ENCODE results near the gene GPR108. TPM values are rescaled to one million over a fixed set of nuclear protein-coding genes. Genes with fewer than 3 reads are reported as not detected.

Gene GPR108
- total and polyA plus RNA-seq, 2 of the 8 experiments (the other 6 are each of a cell fraction or from before 2014, with no cell fraction given): 34.9 to 46.0 TPM

DNA sequence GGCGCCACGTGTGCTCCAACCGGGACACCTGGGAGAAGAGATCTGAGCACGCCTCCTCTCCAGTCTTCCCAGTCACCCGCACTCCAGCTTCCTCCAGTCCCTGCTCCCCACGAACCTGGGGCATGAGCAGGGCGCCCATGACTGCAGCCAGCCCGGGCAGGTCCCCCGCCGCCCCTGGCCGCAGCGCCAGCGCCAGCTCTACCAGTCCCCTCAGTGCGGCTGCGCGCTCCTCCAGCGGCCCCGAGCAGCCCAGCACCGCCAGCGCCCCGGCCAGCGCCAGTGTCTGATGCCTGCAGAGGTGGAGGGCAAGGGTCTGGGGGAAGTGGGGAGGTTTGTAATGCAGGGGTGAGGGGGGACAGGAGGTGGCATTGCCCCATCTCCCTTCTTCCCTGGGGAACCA, 16.8 kb upstream of the GPR108 start:
- Histone ChIP-seq H3K4me1 (replicated peaks in 1 of 4; ENCODE audit: control insufficient read depth in 3 of 4, insufficient read depth in 4 of 4, low read length in 3 of 4) (peaks cover 0 to 7% (median 5%) of the 10 kb centered on the region in 4 experiments; a peak in 6 of 7 replicates), H2AFZ (ENCODE audit: low read length) (no peak overlapping the region), H3K23ac (ENCODE audit: insufficient read length) (no peak overlapping the region), H2BK120ac (replicated peaks; ENCODE audit: low read depth, low read length) (no peak overlapping the region), H3K23me2 (ENCODE audit: low read depth, low read length) (peaks cover 2% of the 10 kb centered on the region; the same call in 1 of the 2 replicates), H2BK12ac (ENCODE audit: low read depth, low read length) (no peak overlapping the region), H3K36me3 (ENCODE audit: control insufficient read depth in 2 of 4, insufficient read depth in 4 of 4, low read length in 3 of 4) (peaks cover 11 to 29% (median 18%) of the 10 kb centered on the region in 4 experiments; a peak in 7 of 8 replicates), H3K18ac (ENCODE audit: extremely low read depth, low read length) (no peak overlapping the region), H2AK5ac (ENCODE audit: low read depth, low read length) (no peak overlapping the region), H2BK20ac (ENCODE audit: low read length) (no peak overlapping the region), H3K79me2 (ENCODE audit: control insufficient read depth in 1 of 2, insufficient read depth in 2 of 2, low read length in 2 of 2) (no peaks in the 10 kb centered on the region), H2BK15ac (ENCODE audit: low read length) (no peak overlapping the region), H3K27me3 (replicated peaks in 1 of 4; ENCODE audit: control insufficient read depth in 3 of 4, extremely low read depth in 1 of 4, insufficient read depth in 3 of 4, low read length in 3 of 4) (no peaks in the 10 kb centered on the region), H4K5ac (ENCODE audit: insufficient read length, low read depth, low read length) (no peak overlapping the region), H3K4me3 (ENCODE audit: extremely low read depth in 1 of 4, insufficient read depth in 2 of 4, low read depth in 3 of 4, low read length in 4 of 4) (no peak overlapping the region), H3K9me3 (ENCODE audit: insufficient read depth in 2 of 2, low read depth in 1 of 2, low read length in 1 of 2) (no peaks in the 10 kb centered on the region), H4K8ac (ENCODE audit: extremely low read depth, insufficient read depth, low read length) (peak overlapping the region; percentile 45), H3K4ac (replicated peaks; ENCODE audit: insufficient read length, low read depth, low read length) (no peak overlapping the region), H3K14ac (ENCODE audit: insufficient read length) (no peak overlapping the region), H3K9ac (replicated peaks in 1 of 4; ENCODE audit: extremely low read depth in 1 of 4, low read depth in 3 of 4, low read length in 3 of 4) (no peak overlapping the region), H4K20me1 (replicated peaks in 1 of 2; ENCODE audit: control insufficient read depth in 1 of 2, insufficient read depth in 2 of 2, low read length in 2 of 2) (peaks cover 0 to 3% of the 10 kb centered on the region in 2 experiments), H3K56ac (replicated peaks; ENCODE audit: insufficient read length, low read depth, low read length) (no peak overlapping the region), H4K91ac (replicated peaks; ENCODE audit: insufficient read length, low read length) (no peak overlapping the region), H3K79me1 (ENCODE audit: low read depth, low read length) (no peaks in the 10 kb centered on the region), H2BK5ac (ENCODE audit: low read depth, low read length) (no peak overlapping the region), H3K4me2 (ENCODE audit: insufficient read depth in 1 of 2, low read depth in 2 of 2, low read length in 2 of 2) (no peak overlapping the region), H3K27ac (ENCODE audit: low read depth, low read length) (no peak overlapping the region)
- TF ChIP-seq CBX5 (IDR thresholded peaks at IDR 0.05; ENCODE audit: low read depth, low read length) (no peak), EZH2 (IDR thresholded peaks at IDR 0.05; ENCODE audit: low read depth, low read length, severe bottlenecking) (no peak), BRCA1 (IDR thresholded peaks at IDR 0.05; ENCODE audit: low read depth, low read length) (no peak), RXRA (IDR thresholded peaks at IDR 0.05; ENCODE audit: insufficient read depth, low read depth, low read length) (no peak), CHD1 (IDR thresholded peaks at IDR 0.05; ENCODE audit: low read depth, low read length) (no peak), TEAD4 (IDR thresholded peaks at IDR 0.05; ENCODE audit: low read depth, low read length) (no peak), RAD21 (IDR thresholded peaks at IDR 0.05 in 1 of 2, conservative IDR thresholded peaks at IDR 0.05 in 1 of 2; ENCODE audit: low read depth in 2 of 2, low read length in 2 of 2) (no peak), CEBPB (IDR thresholded peaks at IDR 0.05; ENCODE audit: low read depth, low read length) (no peak), POLR2A (IDR thresholded peaks at IDR 0.05; ENCODE audit: control extremely low read depth in 1 of 2, low read depth in 2 of 2, low read length in 2 of 2) (no peak)
- TF ChIP-seq, protein P1, sequence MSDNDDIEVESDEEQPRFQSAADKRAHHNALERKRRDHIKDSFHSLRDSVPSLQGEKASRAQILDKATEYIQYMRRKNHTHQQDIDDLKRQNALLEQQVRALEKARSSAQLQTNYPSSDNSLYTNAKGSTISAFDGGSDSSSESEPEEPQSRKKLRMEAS (IDR thresholded peaks at IDR 0.05): no peak
- DNase-seq (ENCODE audit: low read depth in 1 of 2, low spot score in 2 of 2) (no peak), FAIRE-seq (no peak)
- ChIA-PET POLR2A (ENCODE audit: partially characterized antibody) (interaction anchor here (0.7 to 8.0 kb wide), 7 partner anchors 11 to 475 kb away, joined by 3 to 110 read pairs (median 4); partner anchors contain the start of genes GPR108, SH2D3A and TRIP10), CTCF (ENCODE audit: partially characterized antibody) (interaction anchor here (0.7 to 2.7 kb wide), 4 partner anchors 15 to 108 kb away, joined by 3 to 19 read pairs (median 4); partner anchors contain the start of gene SH2D3A)
- WGBS, 2 experiments (ENCODE audit: extremely low coverage in 1 of 2, insufficient coverage in 1 of 2, insufficient read length in 1 of 2, insufficient replicate concordance in 2 of 2, low coverage in 1 of 2, low lambda C conversion rate in 2 of 2, missing lambda C conversion rate in 1 of 2): 96% methylated on average over 16 of the region's 22 CpGs; no CpG with 5 or more reads in 1 of the 2 experiments
